ENCODE measurements around the gene WNT16. TPM values are rescaled to one million over a fixed set of nuclear protein-coding genes. Genes with fewer than 3 reads are reported as not detected.
A peak's percentile ranks its signal among the peaks of the same experiment; 100 is the strongest.

The WNT16 gene
- total RNA-seq, 1 donor from 2014 or later, result 0.49 TPM

GRCh38 chr7:121297843-121298242, 31.0 kb upstream of the WNT16 start:
- Mint-ChIP-seq H3K27me3 (ENCODE audit: low read depth) (peaks cover 7% of the 10 kb centered on the region), H3K36me3 (peaks cover 2% of the 10 kb centered on the region), H3K27ac (no peak overlapping the region), H3K4me1 (peaks cover 30% of the 10 kb centered on the region), H3K9me3 (no peaks in the 10 kb centered on the region), H3K4me3 (no peak overlapping the region)
- TF ChIP-seq CTCF (IDR thresholded peaks at IDR 0.05; ENCODE audit: unreplicated experiment), result no peak
- DNase-seq (ENCODE audit: low spot score in 2 of 2, unreplicated experiment in 2 of 2), result no peak

- Mint-ChIP-seq H3K36me3 (peaks cover 2% of the 10 kb centered on the region), H3K27me3 (ENCODE audit: low read depth) (peaks cover 2% of the 10 kb centered on the region), H3K4me3 (no peak overlapping the region), H3K9me3 (no peaks in the 10 kb centered on the region), H3K27ac (peak overlapping the region; percentile 18), H3K4me1 (peaks cover 32% of the 10 kb centered on the region)
- no peak for DNase-seq (ENCODE audit: low spot score in 2 of 2, unreplicated experiment in 2 of 2)
- no peak for TF ChIP-seq CTCF (IDR thresholded peaks at IDR 0.05; ENCODE audit: unreplicated experiment)
These were observed 30.0 kb upstream of the WNT16 start for GRCh38 chr7:121298831-121299239.

DNA sequence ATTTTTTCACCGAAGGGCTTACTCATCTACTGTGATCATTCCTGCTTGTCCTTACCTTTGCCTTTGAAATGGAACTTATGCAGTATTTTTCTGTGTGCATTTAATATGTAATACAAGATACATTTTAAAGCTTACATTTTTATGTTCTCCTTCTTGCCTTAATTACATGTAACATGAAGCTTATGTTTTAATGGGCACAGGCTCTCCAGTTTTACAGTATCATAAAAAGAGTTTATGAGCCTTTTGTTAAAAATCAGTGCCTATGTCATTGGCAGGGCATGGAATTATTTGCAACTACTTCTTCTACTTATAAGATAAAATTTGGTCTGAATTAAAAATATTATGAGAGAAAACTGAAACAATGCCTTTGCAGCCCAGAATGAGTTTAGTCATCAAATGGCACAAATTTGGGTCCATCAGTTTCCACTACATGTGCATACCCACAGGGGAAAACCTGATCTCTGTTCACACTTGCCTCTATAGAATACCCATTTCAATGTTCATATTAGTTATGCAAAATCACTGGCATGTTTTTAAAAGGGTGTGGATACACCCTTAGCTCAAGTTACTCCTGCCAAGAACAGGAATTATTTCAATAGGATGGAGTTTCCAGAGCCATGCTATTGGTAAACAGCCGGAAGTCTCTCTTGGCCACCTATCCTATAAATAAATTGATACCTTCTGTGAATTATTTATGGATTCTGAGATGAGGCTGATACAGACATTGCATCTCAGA, 27.9 kb upstream of the WNT16 start:
- no peaks in the 10 kb centered on the region for H3K36me3 Mint-ChIP-seq
- H3K27me3 Mint-ChIP-seq (ENCODE audit: low read depth), result no peaks in the 10 kb centered on the region
- TF ChIP-seq CTCF (IDR thresholded peaks at IDR 0.05; ENCODE audit: unreplicated experiment), result no peak

DNA sequence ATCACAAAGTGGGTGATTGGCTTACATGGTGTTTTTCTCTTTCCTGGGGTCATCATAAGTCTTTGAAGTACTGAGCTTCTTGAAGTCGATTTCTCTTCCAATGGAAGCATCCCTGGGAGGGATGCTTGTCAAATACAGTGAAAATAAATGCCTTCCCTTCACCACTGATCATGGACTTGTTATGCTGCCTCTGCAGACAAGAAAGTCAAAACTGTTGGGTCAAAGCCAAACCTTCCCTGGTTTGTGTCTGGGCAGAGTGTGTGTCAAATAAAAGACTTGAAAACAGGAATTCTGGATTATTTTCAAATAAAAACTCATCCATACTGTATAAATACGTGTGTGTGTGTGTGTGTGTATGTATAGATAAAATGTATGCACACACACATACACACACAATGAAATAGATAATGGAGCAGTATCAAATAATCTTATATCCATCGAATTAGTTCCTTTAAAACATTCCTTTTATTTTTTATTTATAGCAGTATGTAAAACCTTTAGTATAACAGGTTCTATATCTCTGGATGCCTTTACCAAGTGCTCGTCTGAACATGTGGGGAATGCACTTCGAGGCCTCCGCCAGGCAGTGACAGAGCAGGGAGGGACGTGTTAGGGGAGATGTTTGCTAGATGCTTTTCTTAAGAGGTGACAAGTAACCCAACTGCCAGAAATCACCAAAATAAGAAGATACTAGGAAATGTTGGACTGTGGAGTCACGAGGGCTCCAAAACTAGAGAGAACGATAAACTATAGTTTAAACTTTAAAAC, 27.2 kb upstream of the WNT16 start:
- Mint-ChIP-seq H3K4me3 (no peak overlapping the region), H3K36me3 (no peaks in the 10 kb centered on the region), H3K27ac (peak overlapping the region; percentile 3), H3K9me3 (no peaks in the 10 kb centered on the region), H3K4me1 (peaks cover 48% of the 10 kb centered on the region), H3K27me3 (ENCODE audit: low read depth) (peaks cover 3% of the 10 kb centered on the region)
- no peak for TF ChIP-seq CTCF (IDR thresholded peaks at IDR 0.05; ENCODE audit: unreplicated experiment)
- DNase-seq (ENCODE audit: low spot score in 2 of 2, unreplicated experiment in 2 of 2), result no peak

More for the DNA sequence above, 27.9 kb upstream of the WNT16 start:
- H3K9me3 Mint-ChIP-seq, result no peaks in the 10 kb centered on the region
- DNase-seq (ENCODE audit: low spot score in 2 of 2, unreplicated experiment in 2 of 2), result no peak
- peaks cover 45% of the 10 kb centered on the region for H3K4me1 Mint-ChIP-seq
- no peak overlapping the region for H3K27ac Mint-ChIP-seq
- H3K4me3 Mint-ChIP-seq, result no peak overlapping the region

DNA sequence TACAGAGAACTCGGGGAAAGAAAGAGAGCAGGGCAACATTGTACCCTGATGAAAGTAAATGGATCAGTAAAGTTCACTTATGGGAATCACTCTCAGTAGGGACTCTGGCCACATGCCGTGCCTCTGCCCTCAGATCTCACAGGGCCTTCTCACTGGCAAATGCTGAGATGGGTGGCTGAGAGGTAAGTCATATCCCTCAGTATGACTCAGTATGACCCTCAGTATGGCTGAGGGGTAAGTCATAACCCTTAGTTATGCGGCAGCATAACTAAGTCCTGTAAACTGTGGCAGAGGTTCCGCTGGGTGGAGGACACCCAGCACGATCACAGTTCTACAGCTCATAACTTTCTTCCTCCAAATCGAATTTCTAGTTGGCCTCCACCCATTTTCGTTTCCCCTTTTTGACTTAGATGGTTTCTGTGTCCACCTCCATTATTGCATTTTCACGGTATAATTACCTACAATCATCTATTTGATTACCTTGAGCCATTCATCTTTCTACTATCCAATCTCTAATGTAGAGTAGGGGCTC, 26.5 kb upstream of the WNT16 start:
- no peak for TF ChIP-seq CTCF (IDR thresholded peaks at IDR 0.05; ENCODE audit: unreplicated experiment)
- H3K27me3 Mint-ChIP-seq (ENCODE audit: low read depth), result peaks cover 3% of the 10 kb centered on the region
- H3K9me3 Mint-ChIP-seq, result no peaks in the 10 kb centered on the region
- H3K4me3 Mint-ChIP-seq, result no peak overlapping the region
- DNase-seq (ENCODE audit: low spot score in 2 of 2, unreplicated experiment in 2 of 2), result no peak
- no peaks in the 10 kb centered on the region for H3K36me3 Mint-ChIP-seq
- H3K27ac Mint-ChIP-seq, result no peak overlapping the region
- H3K4me1 Mint-ChIP-seq, result peaks cover 51% of the 10 kb centered on the region

Measured in mesothelial cell of epicardium (in vitro differentiated cells).